GM18526 (cell line): ENCODE results near the gene AKR7A2.

Experiments
- POLR2A ChIP-seq: IDR thresholded peaks from 3 replicates; pipeline ENCODE4 v1.6.1; 2011; ENCODE audit not compliant: insufficient read length; ENCODE audit errors: extremely low read depth

Gene AKR7A2

DNA sequence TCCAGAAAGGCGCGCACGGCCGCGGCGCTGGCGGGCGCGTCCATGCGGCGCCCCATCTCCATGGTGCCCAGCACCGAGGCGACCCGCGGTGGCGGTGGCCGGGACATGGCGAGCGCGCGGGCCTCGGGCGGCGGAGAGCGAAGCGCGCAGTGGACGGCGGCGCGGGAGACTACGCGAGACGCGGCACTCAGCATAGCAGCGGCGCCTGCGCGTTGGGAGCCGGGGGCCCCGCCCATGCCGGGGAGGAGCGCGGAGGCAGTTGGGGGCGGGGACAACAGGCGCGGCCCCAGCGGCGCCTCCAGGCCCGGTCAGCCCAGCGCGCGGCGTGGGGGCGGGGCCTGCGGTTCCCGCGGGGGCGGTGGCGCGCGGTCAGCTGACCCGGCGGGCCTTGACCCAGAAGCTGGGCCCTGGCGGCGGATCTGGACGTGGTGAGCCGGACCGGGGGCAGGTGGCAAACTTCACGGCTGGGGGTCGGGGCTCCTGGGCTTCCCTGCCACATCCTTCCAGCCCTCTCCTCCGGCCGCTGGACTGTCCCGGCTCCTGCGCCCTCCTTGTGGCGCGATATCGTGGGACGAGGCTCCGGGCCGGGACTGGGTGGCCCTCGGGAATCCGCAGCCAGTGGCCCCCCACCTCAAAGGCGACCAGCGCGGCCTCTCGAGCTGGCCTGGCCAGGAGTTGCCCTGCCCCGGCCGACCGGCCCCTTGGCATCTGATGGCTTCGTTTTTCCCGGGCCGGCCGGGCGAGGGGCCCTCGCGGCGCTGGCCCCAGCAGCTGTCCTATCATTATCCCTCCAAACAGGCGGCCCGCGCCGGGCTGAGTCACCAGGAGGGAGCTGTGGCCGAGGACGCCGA, at the start of gene AKR7A2, which contains the start of gene SLC66A1:
AKR7A2 (minus strand) TSS at position 214 of the 851 bp plus-strand sequence; CDS start at position 194, 20 bp downstream.
SLC66A1 (plus strand) TSS at position 396 of the 851 bp plus-strand sequence. CDS start 5,352 bp downstream, outside the sequence.
- peak; percentile 85 for TF ChIP-seq POLR2A

DNA sequence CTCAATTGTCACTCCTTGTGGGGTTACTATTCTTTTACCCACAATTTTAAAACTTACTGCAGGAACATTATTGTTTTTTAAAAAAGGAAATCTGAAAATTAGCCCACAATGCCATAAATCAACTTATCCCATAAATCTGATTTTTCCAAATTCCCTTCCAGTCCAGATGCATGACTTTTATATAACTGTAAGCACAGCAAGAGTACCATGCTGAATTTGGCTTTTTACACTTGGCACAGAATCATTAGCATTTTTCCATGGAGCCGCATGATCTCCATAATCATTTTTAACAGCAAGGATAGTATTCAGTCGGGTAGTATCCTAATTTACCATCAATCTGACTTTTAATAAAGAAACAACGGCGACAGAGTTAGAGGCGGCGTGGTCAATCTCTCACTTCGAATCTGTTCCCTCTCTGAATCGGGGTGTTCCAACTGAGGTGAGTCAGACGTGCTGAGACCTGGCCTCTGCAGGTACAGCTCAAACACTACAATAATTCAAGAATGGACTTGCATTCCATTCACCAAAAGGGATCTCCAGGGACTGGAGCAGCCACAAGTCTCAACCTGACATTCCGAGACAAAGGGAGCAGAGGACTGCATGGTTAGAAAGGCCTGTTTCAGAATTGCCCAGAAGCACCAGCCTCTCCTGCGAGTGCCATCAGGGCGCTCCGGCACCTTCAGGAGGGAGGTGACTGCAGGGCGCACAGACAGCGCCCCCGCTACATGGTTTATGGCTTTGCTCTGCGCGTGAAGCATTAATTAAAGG, 49.1 kb upstream of the AKR7A2 start:
- TF ChIP-seq POLR2A = no peak

DNA sequence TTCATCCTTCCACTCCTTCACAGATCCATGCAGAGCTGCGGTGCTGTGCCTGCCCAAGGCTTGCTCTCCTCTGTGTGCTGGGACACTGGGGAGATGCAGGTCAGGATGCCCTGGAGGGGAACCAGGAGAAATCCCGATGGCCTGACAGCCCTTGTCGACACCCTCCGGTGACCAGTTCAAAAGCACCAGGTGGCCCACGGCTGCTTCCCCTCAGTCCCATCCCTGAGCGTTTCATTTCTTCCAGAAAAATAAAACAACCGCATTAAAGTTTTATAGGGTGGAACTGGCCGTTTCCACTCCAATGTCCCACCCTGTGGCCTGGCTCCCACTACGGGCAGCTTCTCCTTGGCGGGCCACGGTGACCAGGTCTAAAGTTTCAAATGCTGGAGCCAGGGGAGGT, 48.5 kb upstream of the AKR7A2 start:
- TF ChIP-seq POLR2A = no peak

DNA sequence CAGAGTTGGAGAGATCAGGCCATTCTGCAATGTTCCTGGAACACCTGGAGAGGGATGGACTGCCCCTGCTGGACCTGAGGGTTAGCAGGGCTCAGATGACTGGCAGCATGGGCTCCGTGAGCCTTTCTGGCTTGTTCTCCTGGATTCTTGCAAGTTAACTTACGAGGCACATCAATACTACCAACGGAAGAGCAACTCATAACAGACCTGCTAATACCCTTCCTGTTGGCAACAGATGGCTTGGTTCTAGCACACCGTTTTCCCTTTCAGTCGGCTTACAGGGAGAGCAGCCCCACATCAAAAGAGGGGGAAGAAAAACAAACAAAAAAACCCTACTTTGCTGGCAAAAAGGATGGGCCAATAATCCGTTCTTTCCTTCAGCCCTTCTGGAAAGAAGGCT, 48.1 kb upstream of the AKR7A2 start:
- no peak for TF ChIP-seq POLR2A

- TF ChIP-seq POLR2A = no peak
Observed at GRCh38 chr1:19359357-19359756, 47.4 kb upstream of the AKR7A2 start.

- no peak for TF ChIP-seq POLR2A
Observed at GRCh38 chr1:19358710-19359109, 46.8 kb upstream of the AKR7A2 start.

DNA sequence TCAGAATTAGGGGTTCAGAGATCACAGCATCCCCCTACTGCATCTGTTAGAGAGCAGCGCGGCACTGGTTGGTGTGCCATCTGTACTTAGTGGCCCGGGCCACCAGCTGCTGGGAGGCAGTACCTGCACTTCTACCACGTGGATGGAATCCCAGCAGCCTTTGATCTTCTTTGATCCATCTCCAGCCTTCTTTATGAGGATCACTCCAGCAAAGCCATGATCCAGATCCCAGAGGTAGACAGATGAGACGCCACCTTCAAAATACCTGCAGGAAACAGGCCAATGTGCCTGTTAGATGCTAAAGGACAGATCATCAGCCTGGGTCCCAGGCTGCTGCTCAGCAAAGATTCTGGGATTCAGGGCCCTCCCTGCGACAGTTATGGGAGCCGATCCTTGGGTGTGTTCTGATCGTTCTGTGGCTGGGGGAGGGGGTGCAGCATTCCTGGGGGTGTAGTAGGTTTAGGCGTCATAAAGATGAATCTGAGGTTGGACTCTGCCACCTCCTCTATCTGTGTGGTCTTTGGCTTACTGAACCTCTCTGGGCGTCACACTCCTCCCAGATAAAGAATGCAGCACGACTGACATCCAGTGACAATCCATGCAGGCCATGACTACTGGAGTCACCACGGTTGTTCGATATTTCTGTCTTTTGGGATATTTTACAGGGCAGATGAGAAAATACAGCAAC, 45.5 kb upstream of the AKR7A2 start:
- TF ChIP-seq POLR2A = no peak

DNA sequence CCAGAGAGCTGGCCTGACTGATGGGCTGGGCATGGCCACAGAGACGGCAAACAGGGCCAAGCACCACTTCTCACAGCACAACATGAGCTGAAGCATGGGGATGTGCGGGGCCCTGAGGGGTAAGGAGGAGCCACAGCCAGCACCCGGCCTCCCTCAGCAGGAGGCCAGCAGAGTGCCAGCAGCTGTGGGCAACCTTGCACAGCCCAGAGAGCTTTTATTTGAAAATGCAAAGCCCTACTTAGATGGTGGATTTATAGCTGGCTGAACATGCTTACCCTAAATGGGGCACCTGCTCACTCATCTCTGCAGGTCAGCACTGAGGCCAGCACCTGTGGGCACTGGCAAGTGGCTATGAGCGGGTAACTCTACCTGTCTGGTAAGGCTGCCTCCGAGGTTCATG, 44.3 kb upstream of the AKR7A2 start:
- TF ChIP-seq POLR2A = no peak

GRCh38 chr1:19354531-19354981, 42.6 kb upstream of the AKR7A2 start:
- TF ChIP-seq POLR2A = no peak

DNA sequence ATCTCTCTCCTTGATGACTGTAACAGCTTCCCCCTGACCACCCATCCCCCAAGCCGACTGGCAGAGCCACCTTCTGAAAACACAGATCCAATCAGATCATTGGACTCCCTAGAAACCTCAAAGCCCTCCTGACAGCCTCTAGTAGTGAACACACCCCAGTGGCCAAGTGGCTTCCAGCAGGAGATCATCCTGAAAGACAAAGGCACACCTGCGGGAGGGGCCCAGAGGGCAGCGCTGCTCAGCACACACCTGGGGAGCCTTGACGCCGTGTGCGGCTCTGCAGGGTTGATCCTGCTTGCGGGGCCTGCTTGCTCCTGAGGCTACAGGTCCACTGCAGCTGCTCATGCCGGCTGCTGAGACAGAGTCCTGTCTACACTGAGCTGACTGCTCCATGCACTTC, 41.7 kb upstream of the AKR7A2 start:
- TF ChIP-seq POLR2A = no peak

GRCh38 chr1:19352839-19353238, 40.9 kb upstream of the AKR7A2 start:
- no peak for TF ChIP-seq POLR2A

- TF ChIP-seq POLR2A = no peak
Observed at GRCh38 chr1:19351873-19352272, 39.9 kb upstream of the AKR7A2 start.

GRCh38 chr1:19350566-19350965, 38.6 kb upstream of the AKR7A2 start:
- TF ChIP-seq POLR2A = no peak

GRCh38 chr1:19349999-19350398, 38.1 kb upstream of the AKR7A2 start:
- TF ChIP-seq POLR2A = no peak

- TF ChIP-seq POLR2A = no peak
Observed at GRCh38 chr1:19348441-19349198, 36.7 kb upstream of the AKR7A2 start.
